ENCODE measurements around the gene C10orf120. TPM values are rescaled to one million over a fixed set of nuclear protein-coding genes. Genes with fewer than 3 reads are reported as not detected.

The C10orf120 gene
- total and polyA plus RNA-seq, 8 donors = 0.12 to 0.23 (median 0.19) TPM; not detected in 3

DNA sequence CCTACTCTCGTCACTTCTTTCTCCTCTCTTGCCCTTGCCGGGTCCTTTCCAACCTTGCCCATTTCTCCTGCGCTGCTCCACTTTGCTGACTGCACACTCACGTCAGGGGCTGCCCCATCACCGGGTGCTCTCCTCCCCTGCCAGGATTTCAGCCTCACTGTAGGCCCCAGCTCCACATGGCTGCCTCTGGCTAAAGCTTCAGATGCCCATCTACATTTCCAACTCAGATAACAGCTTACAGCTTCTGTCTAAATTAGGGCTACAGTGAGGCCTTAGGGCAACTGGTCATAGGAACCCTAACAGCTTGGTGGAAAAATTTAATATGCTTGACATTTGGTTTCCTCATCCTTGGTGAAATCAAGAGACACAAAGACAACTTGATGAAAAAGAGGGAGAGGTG, 25.9 kb downstream of the C10orf120 start:
- FAIRE-seq (no peak), DNase-seq (no peak), ATAC-seq (no peak)
- Histone ChIP-seq H3K9me3 (no peaks in the 10 kb centered on the region), H3K27ac (no peak overlapping the region), H3K4me1 (no peaks in the 10 kb centered on the region), H3K36me3 (no peaks in the 10 kb centered on the region), H3K4me3 (no peak overlapping the region), H3K27me3 (no peaks in the 10 kb centered on the region)
- WGBS, 2 donors = 90 to 93% methylated on average over 3 to 5 of the region's 5 CpGs
- TF ChIP-seq, protein P1, sequence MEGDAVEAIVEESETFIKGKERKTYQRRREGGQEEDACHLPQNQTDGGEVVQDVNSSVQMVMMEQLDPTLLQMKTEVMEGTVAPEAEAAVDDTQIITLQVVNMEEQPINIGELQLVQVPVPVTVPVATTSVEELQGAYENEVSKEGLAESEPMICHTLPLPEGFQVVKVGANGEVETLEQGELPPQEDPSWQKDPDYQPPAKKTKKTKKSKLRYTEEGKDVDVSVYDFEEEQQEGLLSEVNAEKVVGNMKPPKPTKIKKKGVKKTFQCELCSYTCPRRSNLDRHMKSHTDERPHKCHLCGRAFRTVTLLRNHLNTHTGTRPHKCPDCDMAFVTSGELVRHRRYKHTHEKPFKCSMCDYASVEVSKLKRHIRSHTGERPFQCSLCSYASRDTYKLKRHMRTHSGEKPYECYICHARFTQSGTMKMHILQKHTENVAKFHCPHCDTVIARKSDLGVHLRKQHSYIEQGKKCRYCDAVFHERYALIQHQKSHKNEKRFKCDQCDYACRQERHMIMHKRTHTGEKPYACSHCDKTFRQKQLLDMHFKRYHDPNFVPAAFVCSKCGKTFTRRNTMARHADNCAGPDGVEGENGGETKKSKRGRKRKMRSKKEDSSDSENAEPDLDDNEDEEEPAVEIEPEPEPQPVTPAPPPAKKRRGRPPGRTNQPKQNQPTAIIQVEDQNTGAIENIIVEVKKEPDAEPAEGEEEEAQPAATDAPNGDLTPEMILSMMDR (IDR thresholded peaks at IDR 0.05) = no peak
- intact Hi-C loops (cut with DNase I) = no loop called here

DNA sequence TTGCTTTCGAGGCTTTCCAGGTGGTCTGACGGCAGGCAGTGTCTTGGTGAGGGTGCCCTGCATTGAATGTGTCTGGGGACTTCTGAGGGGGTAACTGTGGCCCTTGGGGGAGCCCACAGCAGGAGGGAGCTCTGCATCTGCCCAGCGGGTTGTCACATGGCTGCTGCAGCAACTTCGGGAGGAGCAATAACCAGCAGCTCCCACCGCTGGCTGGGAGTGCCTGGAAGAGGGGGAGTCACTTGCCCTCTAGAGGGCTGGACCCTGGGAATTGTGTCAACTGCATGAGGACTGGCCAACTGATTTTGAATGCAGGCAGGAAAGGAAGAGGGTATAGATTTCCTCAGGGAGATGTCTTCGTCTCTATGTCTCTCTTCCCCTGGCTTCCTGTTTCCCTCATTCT, 26.4 kb downstream of the C10orf120 start:
- 76 to 77% methylated on average over 6 of the region's 6 CpGs for WGBS, 2 donors
- TF ChIP-seq, protein P1 (IDR thresholded peaks at IDR 0.05) = no peak
- Histone ChIP-seq H3K27ac (no peak overlapping the region), H3K27me3 (no peaks in the 10 kb centered on the region), H3K36me3 (no peaks in the 10 kb centered on the region), H3K4me3 (no peak overlapping the region), H3K9me3 (no peaks in the 10 kb centered on the region), H3K4me1 (no peaks in the 10 kb centered on the region)
- FAIRE-seq = no peak
- DNase-seq = no peak
- intact Hi-C loops (cut with DNase I) = no loop called here
- ATAC-seq = no peak

DNA sequence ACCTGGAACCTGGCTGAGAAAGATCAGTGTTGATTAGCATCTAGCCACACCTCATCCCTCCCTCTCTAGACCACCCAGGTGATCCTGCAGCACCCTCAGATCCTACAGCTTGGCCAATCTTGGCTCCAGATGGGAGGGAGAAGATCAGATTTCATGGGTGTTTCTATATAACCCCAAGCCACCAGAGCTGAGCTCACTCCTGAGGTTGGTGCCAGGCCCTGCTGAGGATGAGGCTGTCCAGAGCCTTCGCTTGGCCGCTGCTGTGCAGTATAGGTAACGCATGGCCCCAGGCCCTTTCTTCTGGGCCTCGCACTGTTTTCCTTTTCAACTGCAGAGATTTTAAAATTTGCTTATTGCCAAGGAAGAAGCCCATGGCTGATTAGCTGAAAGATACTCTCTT, 27.0 kb downstream of the C10orf120 start:
- no peaks in the 10 kb centered on the region for H3K36me3 ChIP-seq
- WGBS, 2 donors = 91 to 95% methylated on average over 4 of the region's 4 CpGs
- H3K4me3 ChIP-seq = no peak overlapping the region
- H3K27ac ChIP-seq = no peak overlapping the region
- H3K9me3 ChIP-seq = no peaks in the 10 kb centered on the region
- ATAC-seq (no peak), FAIRE-seq (no peak), DNase-seq (no peak)
- intact Hi-C loops (cut with DNase I) = no loop called here
- H3K27me3 ChIP-seq = no peaks in the 10 kb centered on the region
- no peaks in the 10 kb centered on the region for H3K4me1 ChIP-seq
- TF ChIP-seq, protein P1 (IDR thresholded peaks at IDR 0.05) = no peak

DNA sequence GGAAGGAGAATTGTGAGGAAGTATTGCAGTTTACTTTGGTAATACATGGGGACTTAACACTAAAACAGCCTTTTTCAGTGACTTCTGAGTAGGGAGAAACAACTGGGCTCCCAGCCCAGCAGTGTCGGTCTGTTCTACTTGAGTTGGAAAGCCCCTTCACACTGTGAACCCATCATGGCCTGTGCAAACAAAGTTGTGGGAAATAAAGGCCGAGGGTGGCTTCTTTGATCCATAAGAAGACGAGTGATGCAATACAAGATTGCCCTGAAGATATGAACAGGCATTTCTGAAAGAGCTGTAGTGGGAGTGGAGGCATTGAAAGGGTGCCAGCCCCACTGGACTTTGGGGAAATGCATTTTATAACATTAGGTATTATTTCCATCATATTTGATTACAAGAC, 28.3 kb downstream of the C10orf120 start:
- intact Hi-C loops (cut with DNase I) = no loop called here
- H3K27me3 ChIP-seq = no peaks in the 10 kb centered on the region
- H3K4me1 ChIP-seq = no peaks in the 10 kb centered on the region
- DNase-seq (no peak), FAIRE-seq (no peak), ATAC-seq (peak in 1 of 4 donors; percentile 42)
- no peak overlapping the region for H3K27ac ChIP-seq
- 48 to 49% methylated on average over 3 of the region's 3 CpGs for WGBS, 2 donors
- H3K36me3 ChIP-seq = no peaks in the 10 kb centered on the region
- TF ChIP-seq, protein P1 (IDR thresholded peaks at IDR 0.05) = no peak
- H3K9me3 ChIP-seq = no peaks in the 10 kb centered on the region
- H3K4me3 ChIP-seq = no peak overlapping the region

DNA sequence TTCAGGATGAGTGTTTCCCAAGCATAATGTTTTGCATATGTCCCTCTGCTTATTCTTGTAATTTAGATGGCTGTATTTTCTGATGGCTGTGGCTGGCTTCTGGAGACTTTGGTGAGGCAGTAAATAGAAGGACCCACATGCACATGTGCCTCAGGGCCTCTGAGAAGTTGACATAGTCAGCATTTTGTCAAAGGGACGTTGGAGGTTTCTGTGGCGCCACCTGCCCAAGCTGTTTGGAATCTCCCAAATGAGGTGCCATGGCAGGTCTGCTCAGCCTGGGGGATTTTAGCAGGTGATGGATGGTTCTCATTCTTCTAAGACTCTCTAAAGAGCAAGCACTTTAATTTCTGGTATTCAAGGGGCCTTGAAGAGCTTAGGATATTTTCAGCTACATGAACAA, 29.8 kb downstream of the C10orf120 start:
- ATAC-seq (no peak), DNase-seq (no peak), FAIRE-seq (no peak)
- intact Hi-C loops (cut with DNase I) = no loop called here
- Histone ChIP-seq H3K4me1 (no peaks in the 10 kb centered on the region), H3K27me3 (no peaks in the 10 kb centered on the region), H3K27ac (no peak overlapping the region), H3K9me3 (no peaks in the 10 kb centered on the region), H3K4me3 (no peak overlapping the region), H3K36me3 (no peaks in the 10 kb centered on the region)
- TF ChIP-seq, protein P1 (IDR thresholded peaks at IDR 0.05) = no peak
- WGBS, 2 donors = 73 to 79% methylated on average over 2 of the region's 2 CpGs

Measured in pancreas (tissue), 10 donors.